Naive thymus-derived CD4-positive, alpha-beta T cell (primary cell): ENCODE data around the gene PITPNM3. TPM values are rescaled to one million over a fixed set of nuclear protein-coding genes. Genes with fewer than 3 reads are reported as not detected.

Experiments used
- ATAC-seq: fragments of 150-1000 bp; cut with Tn5 transposase; 2 replicates; pipeline ENCODE4 v1.10.0; 2021; ENCODE audit warnings: mild to moderate bottlenecking, moderate library complexity
- CTCF ChIA-PET: fragments of 350-600 bp; sonication (Branson Sonifier 250); formaldehyde crosslinking; loops from one replicate; lab custom pipeline; 2021; ENCODE audit warnings: antibody characterized with exemption; lab: Charles Lee
- POLR2A ChIA-PET: fragments of 350-600 bp; sonication (Branson Sonifier 250); formaldehyde crosslinking; loops from one replicate; lab custom pipeline; 2021; ENCODE audit warnings: antibody characterized with exemption, inconsistent platforms; lab: Charles Lee
- DNase-seq, 9 donors: peaks; one replicate each; pipeline versions ENCODE4 v3.0.0 to v3.0.0-alpha.2; 2020 to 2022; ENCODE audit warnings: mixed read lengths in 1 of 9
- H3K27ac ChIP-seq: one replicate; pipeline ENCODE4 v1.7.0; 2013; ENCODE audit warnings: mild to moderate bottlenecking, low read depth, low read length, moderate library complexity
- H3K27me3 ChIP-seq, 2 donors: one replicate each; pipeline ENCODE4 v1.7.0; 2013; ENCODE audit warnings: low read length in 2 of 2, mild to moderate bottlenecking in 2 of 2, moderate library complexity in 2 of 2; ENCODE audit not compliant: control insufficient read depth in 2 of 2, insufficient read depth in 2 of 2
- H3K36me3 ChIP-seq, 3 experiments: 1 replicate in 2 of 3; 2 replicates in 1 of 3; pipeline ENCODE4 v1.7.0; 2013; ENCODE audit warnings: low read length in 3 of 3, mild to moderate bottlenecking in 3 of 3, moderate library complexity in 1 of 3; ENCODE audit not compliant: insufficient read depth in 3 of 3, control insufficient read depth in 2 of 3
- H3K4me1 ChIP-seq, 2 donors: one replicate each; pipeline ENCODE4 v1.7.0; 2013; ENCODE audit warnings: low read length in 2 of 2, mild to moderate bottlenecking in 2 of 2, moderate library complexity in 1 of 2; ENCODE audit not compliant: control insufficient read depth in 2 of 2, insufficient read depth in 2 of 2
- H3K4me3 ChIP-seq: 2 replicates; pipeline ENCODE4 v1.7.0; 2013; ENCODE audit warnings: mild to moderate bottlenecking, low read length
- H3K9me3 ChIP-seq, 3 experiments: 1 replicate in 2 of 3; 2 replicates in 1 of 3; pipeline ENCODE4 v1.7.0; 2013; ENCODE audit warnings: low read length in 3 of 3; ENCODE audit not compliant: control insufficient read depth in 2 of 3
- H3K27ac Mint-ChIP-seq, 9 donors: one replicate each; pipeline ENCODE4 v1.8.0; 2020 to 2022; ENCODE audit warnings: mixed read lengths in 9 of 9, mild to moderate bottlenecking in 8 of 9, moderate library complexity in 5 of 9, inconsistent platforms in 2 of 9
- H3K27me3 Mint-ChIP-seq, 5 donors: one replicate each; pipeline ENCODE4 v1.8.0; 2021 to 2022; ENCODE audit warnings: mixed read lengths in 5 of 5, mild to moderate bottlenecking in 1 of 5
- H3K36me3 Mint-ChIP-seq, 5 donors: one replicate each; pipeline ENCODE4 v1.8.0; 2020 to 2022; ENCODE audit warnings: mixed read lengths in 5 of 5, mild to moderate bottlenecking in 3 of 5, inconsistent platforms in 1 of 5
- H3K4me1 Mint-ChIP-seq, 7 donors: one replicate each; pipeline ENCODE4 v1.8.0; 2020 to 2022; ENCODE audit warnings: mixed read lengths in 7 of 7, mild to moderate bottlenecking in 3 of 7, inconsistent platforms in 1 of 7
- H3K4me3 Mint-ChIP-seq, 10 donors: one replicate each; pipeline ENCODE4 v1.8.0; 2020 to 2022; ENCODE audit warnings: mild to moderate bottlenecking in 10 of 10, mixed read lengths in 10 of 10, moderate library complexity in 6 of 10, inconsistent platforms in 2 of 10
- H3K9me3 Mint-ChIP-seq, 11 donors: one replicate each; pipeline ENCODE4 v1.8.0; 2020 to 2022; ENCODE audit warnings: mixed read lengths in 11 of 11, mild to moderate bottlenecking in 4 of 11, inconsistent platforms in 1 of 11, moderate library complexity in 1 of 11
- intact Hi-C, 2 donors: fragments of 100-400 bp; cut with micrococcal nuclease; formaldehyde crosslinking; loops; one replicate each; pipeline ENCODE4 v1.15.1; 2023
- polyA plus RNA-seq, 2 donors: library from polyadenylated mRNA; unstranded; fragments of 300-500 nt; fragmentation: Illumina TruSeq; gene quantifications; one replicate each; pipeline ENCODE4 v1.2.3, GENCODE V29; 2021
- total RNA-seq, 6 experiments: library from RNA in 5 of 6; stranded (reverse) in 5 of 6; gene quantifications; 1 replicate in 5 of 6; 2 replicates in 1 of 6; pipeline ENCODE4 v1.2.3 and lab custom pipeline; 2021 to 2026

The PITPNM3 gene
- total and polyA plus RNA-seq, 7 experiments from 2014 or later = 0.04 to 0.58 (median 0.50) TPM; not detected in 1

DNA sequence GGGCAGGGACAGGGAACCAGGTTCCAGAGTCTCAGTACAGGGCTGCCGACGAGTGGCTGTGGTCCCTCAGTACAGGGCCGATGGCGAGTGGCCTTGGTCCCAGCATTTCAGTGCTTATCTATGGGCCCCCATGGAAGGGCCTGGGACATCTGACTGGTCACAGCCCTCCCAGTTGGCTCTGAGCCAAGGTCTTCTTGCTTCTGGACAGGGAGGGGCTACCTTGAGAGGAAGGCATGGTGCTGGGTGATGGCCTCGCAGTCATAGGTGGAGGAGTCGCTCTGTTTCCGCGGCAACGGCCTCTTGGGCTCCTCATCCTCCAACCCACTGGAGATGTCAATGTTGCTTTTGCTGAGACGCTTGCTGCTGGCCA lies 79.6 kb downstream of the PITPNM3 start:
- Mint-ChIP-seq H3K27me3 (no peaks in the 10 kb centered on the region), H3K4me1 (peaks cover 0 to 5% (median 4%) of the 10 kb centered on the region in 7 donors), H3K27ac (no peak overlapping the region), H3K9me3 (peaks cover 0 to 1% (median 0%) of the 10 kb centered on the region in 11 donors), H3K4me3 (no peak overlapping the region), H3K36me3 (no peaks in the 10 kb centered on the region)
- intact Hi-C loops = no loop called here
- H3K27ac ChIP-seq = no peak overlapping the region
- H3K27me3 ChIP-seq = no peaks in the 10 kb centered on the region
- ATAC-seq = no peak
- CTCF ChIA-PET = no interaction called here
- no peaks in the 10 kb centered on the region for H3K9me3 ChIP-seq
- POLR2A ChIA-PET = no interaction called here
- DNase-seq = no peak
- H3K4me1 ChIP-seq = no peaks in the 10 kb centered on the region
- no peaks in the 10 kb centered on the region for H3K36me3 ChIP-seq
- H3K4me3 ChIP-seq = no peak overlapping the region

DNA sequence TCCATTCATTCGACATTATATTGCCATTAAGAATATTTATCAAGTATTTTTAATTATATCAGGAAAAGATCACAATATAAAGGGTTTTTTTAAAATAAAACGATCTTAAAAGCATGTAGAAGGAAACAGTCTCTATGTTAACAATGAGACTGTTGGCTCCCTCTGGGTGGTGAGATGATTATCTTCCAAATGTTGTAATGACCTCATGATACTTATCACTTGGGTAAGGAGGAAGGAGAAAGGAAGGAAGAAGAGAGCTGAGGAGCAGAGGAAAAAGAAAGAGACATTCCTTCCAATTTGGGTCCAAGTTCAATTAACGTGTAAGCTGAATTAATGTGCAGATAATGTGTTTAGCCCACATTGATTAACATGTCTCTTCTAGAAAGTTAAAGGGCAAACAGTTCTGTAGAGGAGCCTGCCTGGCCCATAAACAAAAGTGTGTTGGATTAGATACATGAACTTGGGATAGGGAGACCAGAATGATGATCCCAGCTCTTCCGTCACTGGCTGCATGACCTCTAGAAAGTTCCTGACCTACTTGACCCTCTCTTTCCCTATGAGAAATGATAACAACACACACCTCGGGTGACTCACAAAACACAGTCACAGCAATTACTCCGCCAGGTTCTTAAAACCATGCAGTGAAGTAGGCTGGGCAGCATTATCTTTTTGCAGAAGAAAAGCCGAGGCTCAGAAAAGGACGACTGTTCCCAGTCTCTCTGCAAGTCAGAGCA lies 80.1 kb downstream of the PITPNM3 start:
- H3K4me1 ChIP-seq = no peaks in the 10 kb centered on the region
- Mint-ChIP-seq H3K4me3 (no peak overlapping the region), H3K4me1 (peaks cover 0 to 5% (median 4%) of the 10 kb centered on the region in 7 donors), H3K27me3 (no peaks in the 10 kb centered on the region), H3K27ac (no peak overlapping the region), H3K36me3 (no peaks in the 10 kb centered on the region), H3K9me3 (peaks cover 0 to 1% (median 0%) of the 10 kb centered on the region in 11 donors)
- ATAC-seq (no peak), DNase-seq (no peak)
- no peaks in the 10 kb centered on the region for H3K27me3 ChIP-seq
- intact Hi-C loops = no loop called here
- no peak overlapping the region for H3K27ac ChIP-seq
- no peak overlapping the region for H3K4me3 ChIP-seq
- H3K9me3 ChIP-seq = no peaks in the 10 kb centered on the region
- no peaks in the 10 kb centered on the region for H3K36me3 ChIP-seq
- ChIA-PET POLR2A (no interaction called here), CTCF (no interaction called here)

GRCh38 chr17:6475411-6475810 lies 80.9 kb downstream of the PITPNM3 start:
- Mint-ChIP-seq H3K27me3 (no peaks in the 10 kb centered on the region), H3K4me1 (peaks cover 0 to 5% (median 4%) of the 10 kb centered on the region in 7 donors), H3K36me3 (no peaks in the 10 kb centered on the region), H3K4me3 (no peak overlapping the region), H3K9me3 (peaks cover 0 to 1% (median 0%) of the 10 kb centered on the region in 11 donors), H3K27ac (no peak overlapping the region)
- DNase-seq = no peak
- no peak for ATAC-seq
- H3K4me1 ChIP-seq = no peaks in the 10 kb centered on the region
- H3K27ac ChIP-seq = no peak overlapping the region
- intact Hi-C loops = no loop called here
- CTCF ChIA-PET = interaction anchor here (1.0 kb wide), 1 partner anchor 17 kb away, joined by 3 read pairs; no protein-coding TSS in a partner anchor
- H3K4me3 ChIP-seq = no peak overlapping the region
- no peaks in the 10 kb centered on the region for H3K27me3 ChIP-seq
- POLR2A ChIA-PET = no interaction called here
- H3K36me3 ChIP-seq = no peaks in the 10 kb centered on the region
- no peaks in the 10 kb centered on the region for H3K9me3 ChIP-seq

GRCh38 chr17:6474906-6475305 lies 81.4 kb downstream of the PITPNM3 start:
- H3K9me3 Mint-ChIP-seq = peaks cover 0 to 1% (median 0%) of the 10 kb centered on the region in 11 donors
- intact Hi-C loops = no loop called here
- H3K27ac Mint-ChIP-seq = no peak overlapping the region
- H3K4me1 Mint-ChIP-seq = peaks cover 0 to 5% (median 4%) of the 10 kb centered on the region in 7 donors
- H3K4me3 ChIP-seq = no peak overlapping the region
- no peaks in the 10 kb centered on the region for H3K4me1 ChIP-seq
- POLR2A ChIA-PET = no interaction called here
- CTCF ChIA-PET = interaction anchor here (1.0 kb wide), 1 partner anchor 17 kb away, joined by 3 read pairs; no protein-coding TSS in a partner anchor
- H3K27me3 ChIP-seq = no peaks in the 10 kb centered on the region
- no peak overlapping the region for H3K27ac ChIP-seq
- DNase-seq (no peak), ATAC-seq (no peak)
- H3K36me3 Mint-ChIP-seq = no peaks in the 10 kb centered on the region
- H3K27me3 Mint-ChIP-seq = no peaks in the 10 kb centered on the region
- H3K4me3 Mint-ChIP-seq = no peak overlapping the region
- no peaks in the 10 kb centered on the region for H3K9me3 ChIP-seq
- no peaks in the 10 kb centered on the region for H3K36me3 ChIP-seq

- Mint-ChIP-seq H3K36me3 (no peaks in the 10 kb centered on the region), H3K4me3 (no peak overlapping the region), H3K4me1 (peaks cover 1 to 5% (median 4%) of the 10 kb centered on the region in 7 donors), H3K9me3 (peaks cover 0 to 1% (median 0%) of the 10 kb centered on the region in 11 donors), H3K27me3 (peaks cover 0 to 3% (median 0%) of the 10 kb centered on the region in 5 donors), H3K27ac (no peak overlapping the region)
- no peak for ATAC-seq
- POLR2A ChIA-PET = no interaction called here
- Histone ChIP-seq H3K36me3 (no peaks in the 10 kb centered on the region), H3K9me3 (no peaks in the 10 kb centered on the region), H3K27me3 (no peaks in the 10 kb centered on the region), H3K4me3 (no peak overlapping the region), H3K27ac (no peak overlapping the region), H3K4me1 (no peaks in the 10 kb centered on the region)
- intact Hi-C loops = no loop called here
- no peak for DNase-seq
- CTCF ChIA-PET = interaction anchor here (1.0 to 1.4 kb wide), 2 partner anchors 18 to 21 kb away, joined by 3 to 5 read pairs; no protein-coding TSS in a partner anchor
Measured at GRCh38 chr17:6474376-6474775, 82.0 kb downstream of the PITPNM3 start.

DNA sequence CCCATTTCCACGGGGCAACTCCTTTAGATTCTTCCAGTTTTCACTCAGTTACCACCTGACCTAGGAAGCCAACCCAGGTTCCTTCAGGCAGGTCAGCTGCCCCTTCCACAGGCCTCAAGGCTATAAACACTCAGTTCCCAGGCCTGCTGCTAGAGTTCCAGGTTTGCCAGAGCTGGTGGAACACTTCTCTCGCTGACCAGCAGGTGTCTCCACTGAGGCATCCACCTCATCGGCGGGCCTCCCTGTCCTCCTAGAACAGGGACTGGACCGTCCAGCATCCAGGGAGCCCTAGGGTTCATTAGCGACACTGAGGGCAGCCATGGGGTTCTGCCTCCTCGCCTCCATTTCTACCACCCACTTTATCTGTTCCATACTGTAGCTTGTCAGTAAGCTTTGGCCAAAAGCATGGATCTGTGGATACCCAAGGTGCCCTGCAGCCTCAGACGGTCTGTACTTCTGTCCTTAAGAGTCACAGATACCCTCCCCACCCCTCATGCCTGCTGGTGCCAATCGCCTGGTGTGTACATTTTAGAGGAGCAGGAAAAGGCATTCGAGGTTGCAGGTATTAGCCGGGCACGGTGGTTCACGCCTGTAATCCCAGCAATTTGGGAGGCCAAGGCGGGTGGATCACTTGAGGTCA lies 83.1 kb downstream of the PITPNM3 start:
- Mint-ChIP-seq H3K4me3 (no peak overlapping the region), H3K36me3 (no peaks in the 10 kb centered on the region), H3K27me3 (peaks cover 0 to 6% (median 0%) of the 10 kb centered on the region in 5 donors), H3K9me3 (peaks cover 0 to 1% (median 0%) of the 10 kb centered on the region in 11 donors), H3K4me1 (peaks cover 1 to 6% (median 4%) of the 10 kb centered on the region in 7 donors), H3K27ac (peak overlapping the region in 3 of 9 donors; percentile 22 to 62 (median 47))
- Histone ChIP-seq H3K4me1 (no peaks in the 10 kb centered on the region), H3K4me3 (no peak overlapping the region), H3K27me3 (no peaks in the 10 kb centered on the region), H3K36me3 (no peaks in the 10 kb centered on the region), H3K27ac (no peak overlapping the region), H3K9me3 (no peaks in the 10 kb centered on the region)
- peak; percentile 16 to 68 (median 57) for DNase-seq
- intact Hi-C loops = loop anchor here (2.0 kb wide), 3 partner anchors 168 to 228 kb away; partner anchors contain the start of genes KIAA0753 (in 1 of the 2) and TXNDC17 (in 1 of the 2)
- POLR2A ChIA-PET = no interaction called here
- CTCF ChIA-PET = interaction anchor here (0.6 to 1.4 kb wide), 11 partner anchors 11 to 980 kb away, joined by 3 to 5 read pairs (median 3); partner anchors contain the start of gene PIMREG
- ATAC-seq = peak; percentile 85
